Naive B cell (primary cell): Measurements from ENCODE around the gene GSTM4. TPM values are rescaled to one million over a fixed set of nuclear protein-coding genes. Genes with fewer than 3 reads are reported as not detected.
A peak's percentile ranks its signal among the peaks of the same experiment; 100 is the strongest.
"Not testable (repeated sequence)": the region's sequence is repeated elsewhere in the genome, so short reads cannot be mapped to it uniquely, and the experiment has no call there.

ENCODE experiments used
- ATAC-seq, 2 donors: fragments of 150-1000 bp; cut with Tn5 transposase; 2 replicates each; pipeline ENCODE4 v1.10.0; 2021; ENCODE audit warnings: low read depth in 2 of 2, mild to moderate bottlenecking in 2 of 2, moderate library complexity in 2 of 2
- DNase-seq: peaks from one replicate; pipeline ENCODE4 v3.0.0; 2022
- H3K27ac Mint-ChIP-seq, 6 donors: one replicate each; pipeline ENCODE4 v1.8.0; 2020 to 2022; ENCODE audit warnings: mild to moderate bottlenecking in 6 of 6, mixed read lengths in 6 of 6, moderate library complexity in 5 of 6, inconsistent platforms in 2 of 6
- H3K27me3 Mint-ChIP-seq, 3 donors: one replicate each; pipeline ENCODE4 v1.8.0; 2021 to 2022; ENCODE audit warnings: mixed read lengths in 3 of 3, mild to moderate bottlenecking in 1 of 3
- H3K36me3 Mint-ChIP-seq, 2 donors: one replicate each; pipeline ENCODE4 v1.8.0; 2020 to 2022; ENCODE audit warnings: mixed read lengths in 2 of 2, inconsistent platforms in 1 of 2, mild to moderate bottlenecking in 1 of 2
- H3K4me1 Mint-ChIP-seq, 3 donors: one replicate each; pipeline ENCODE4 v1.8.0; 2020 to 2022; ENCODE audit warnings: mixed read lengths in 3 of 3, inconsistent platforms in 1 of 3, mild to moderate bottlenecking in 1 of 3, moderate library complexity in 1 of 3
- H3K4me3 Mint-ChIP-seq, 8 donors: one replicate each; pipeline ENCODE4 v1.8.0; 2020 to 2022; ENCODE audit warnings: mild to moderate bottlenecking in 8 of 8, mixed read lengths in 8 of 8, moderate library complexity in 8 of 8, inconsistent platforms in 2 of 8
- H3K9me3 Mint-ChIP-seq, 7 donors: one replicate each; pipeline ENCODE4 v1.8.0; 2020 to 2022; ENCODE audit warnings: mixed read lengths in 7 of 7, mild to moderate bottlenecking in 5 of 7, inconsistent platforms in 2 of 7, moderate library complexity in 1 of 7
- polyA plus RNA-seq, 6 donors: library from polyadenylated mRNA; unstranded; fragments of 300-500 nt; fragmentation: Illumina TruSeq; gene quantifications; one replicate each; pipeline ENCODE4 v1.2.3, GENCODE V29; 2021; ENCODE audit warnings: low read depth in 6 of 6

GSTM4 gene
- polyA plus RNA-seq, 6 donors from 2014 or later: 10.6 to 24.4 (median 16.7) TPM

GRCh38 chr1:109652402-109652801, 3.5 kb upstream of the GSTM4 start:
- ATAC-seq (no peak), DNase-seq (no peak)
- Mint-ChIP-seq H3K4me3 (peak overlapping the region in 1 of 8 donors; percentile 63), H3K4me1 (peaks cover 18 to 26% (median 22%) of the 10 kb centered on the region in 3 donors), H3K27ac (no peak overlapping the region), H3K9me3 (no peaks in the 10 kb centered on the region), H3K36me3 (no peaks in the 10 kb centered on the region), H3K27me3 (peaks cover 11 to 28% (median 13%) of the 10 kb centered on the region in 3 donors)

DNA sequence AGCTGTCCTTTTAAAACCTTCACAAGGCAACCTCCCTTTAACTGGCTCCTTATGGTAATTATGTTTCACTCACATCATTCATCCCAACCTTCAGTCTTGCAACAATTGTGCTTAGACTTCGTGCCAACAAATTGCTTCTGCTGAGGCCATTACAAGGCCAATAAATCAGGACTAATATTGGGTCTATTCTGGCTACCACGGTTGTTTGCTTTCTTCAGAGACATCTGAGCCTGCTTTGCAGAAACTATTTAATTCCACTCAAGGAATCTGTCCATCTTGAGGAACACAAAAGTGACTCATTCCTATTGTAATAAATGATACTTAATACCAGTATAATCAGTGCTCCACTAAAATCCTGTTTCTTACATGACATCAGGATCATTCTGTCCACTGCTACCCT, 2.6 kb upstream of the GSTM4 start:
- Mint-ChIP-seq H3K4me1 (peaks cover 21 to 26% (median 22%) of the 10 kb centered on the region in 3 donors), H3K36me3 (no peaks in the 10 kb centered on the region), H3K27ac (peak overlapping the region in 1 of 6 donors; percentile 56), H3K27me3 (peaks cover 11 to 28% (median 13%) of the 10 kb centered on the region in 3 donors), H3K4me3 (peak overlapping the region in 3 of 8 donors; percentile 22 to 73 (median 29)), H3K9me3 (no peaks in the 10 kb centered on the region)
- ATAC-seq (no peak), DNase-seq (no peak)

- H3K9me3 Mint-ChIP-seq: no peaks in the 10 kb centered on the region
- peak overlapping the region in 5 of 8 donors; percentile 13 to 96 (median 68) for H3K4me3 Mint-ChIP-seq
- H3K27ac Mint-ChIP-seq: peak overlapping the region in 2 of 6 donors; percentile 49 to 89
- peaks cover 21 to 26% (median 22%) of the 10 kb centered on the region in 3 donors for H3K4me1 Mint-ChIP-seq
- DNase-seq (no peak), ATAC-seq (no peak)
- H3K36me3 Mint-ChIP-seq: peaks cover 4 to 10% of the 10 kb centered on the region in 2 donors
- H3K27me3 Mint-ChIP-seq: peaks cover 11 to 28% (median 13%) of the 10 kb centered on the region in 3 donors
Measured at GRCh38 chr1:109654519-109654918, 1.4 kb upstream of the GSTM4 start.

DNA sequence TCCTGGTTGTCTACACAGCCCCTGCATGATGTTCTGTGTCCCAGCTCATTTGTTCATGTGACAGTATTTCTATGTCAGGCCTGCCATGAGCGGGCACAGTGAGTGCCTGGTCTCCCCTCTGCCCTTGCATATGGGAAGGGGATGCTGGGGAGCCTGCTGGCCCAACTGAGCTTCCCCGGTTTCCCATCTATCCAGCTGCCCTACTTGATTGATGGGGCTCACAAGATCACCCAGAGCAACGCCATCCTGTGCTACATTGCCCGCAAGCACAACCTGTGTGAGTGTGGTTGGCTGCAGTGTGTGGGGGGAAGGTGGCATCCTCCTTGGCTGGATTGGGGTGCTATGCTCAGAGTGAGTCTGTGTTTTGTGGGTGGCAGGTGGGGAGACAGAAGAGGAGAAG, 1.5 kb downstream of the GSTM4 start:
- Mint-ChIP-seq H3K27ac (peak overlapping the region in 2 of 6 donors; percentile 29 to 79), H3K4me1 (peaks cover 21 to 26% (median 22%) of the 10 kb centered on the region in 3 donors), H3K9me3 (no peaks in the 10 kb centered on the region), H3K27me3 (peaks cover 0 to 10% (median 4%) of the 10 kb centered on the region in 3 donors), H3K36me3 (peaks cover 4 to 17% of the 10 kb centered on the region in 2 donors), H3K4me3 (peak overlapping the region in 6 of 8 donors; percentile 49 to 94 (median 88))
- ATAC-seq (no peak), DNase-seq (no peak)

DNA sequence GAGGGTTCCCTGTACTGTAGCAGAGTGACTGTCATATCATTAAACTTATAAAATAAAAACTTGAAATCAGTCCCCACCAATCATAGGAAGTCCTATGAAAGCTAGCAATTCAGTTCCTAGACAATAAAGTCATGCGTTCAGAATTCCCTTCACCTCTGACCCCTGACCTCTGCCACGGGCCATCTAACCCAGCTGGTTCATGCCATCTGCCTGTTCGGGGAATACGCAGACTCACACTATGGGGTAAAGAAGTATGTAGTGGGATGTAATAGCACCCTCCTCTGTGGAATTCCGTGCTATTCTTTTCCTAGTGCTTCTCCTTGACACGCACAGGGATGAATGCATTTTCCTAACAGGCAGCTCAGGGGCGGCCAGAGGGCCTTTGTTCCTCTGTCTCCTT, 2.1 kb downstream of the GSTM4 start:
- Mint-ChIP-seq H3K36me3 (peaks cover 4 to 17% of the 10 kb centered on the region in 2 donors), H3K4me3 (peak overlapping the region in 4 of 8 donors; percentile 10 to 94 (median 89)), H3K9me3 (no peaks in the 10 kb centered on the region), H3K27ac (peak overlapping the region in 1 of 6 donors; percentile 33), H3K27me3 (peaks cover 0 to 8% (median 4%) of the 10 kb centered on the region in 3 donors), H3K4me1 (peaks cover 21 to 26% (median 22%) of the 10 kb centered on the region in 3 donors)
- no peak for ATAC-seq
- no peak for DNase-seq

GRCh38 chr1:109658533-109659042, 2.7 kb downstream of the GSTM4 start:
- Mint-ChIP-seq H3K9me3 (no peaks in the 10 kb centered on the region), H3K4me1 (peaks cover 21 to 26% (median 22%) of the 10 kb centered on the region in 3 donors), H3K27me3 (peaks cover 0 to 2% (median 0%) of the 10 kb centered on the region in 3 donors), H3K27ac (no peak overlapping the region), H3K36me3 (peaks cover 4 to 17% of the 10 kb centered on the region in 2 donors), H3K4me3 (peak overlapping the region in 3 of 8 donors; percentile 21 to 84 (median 80))
- no peak for ATAC-seq
- no peak for DNase-seq

DNA sequence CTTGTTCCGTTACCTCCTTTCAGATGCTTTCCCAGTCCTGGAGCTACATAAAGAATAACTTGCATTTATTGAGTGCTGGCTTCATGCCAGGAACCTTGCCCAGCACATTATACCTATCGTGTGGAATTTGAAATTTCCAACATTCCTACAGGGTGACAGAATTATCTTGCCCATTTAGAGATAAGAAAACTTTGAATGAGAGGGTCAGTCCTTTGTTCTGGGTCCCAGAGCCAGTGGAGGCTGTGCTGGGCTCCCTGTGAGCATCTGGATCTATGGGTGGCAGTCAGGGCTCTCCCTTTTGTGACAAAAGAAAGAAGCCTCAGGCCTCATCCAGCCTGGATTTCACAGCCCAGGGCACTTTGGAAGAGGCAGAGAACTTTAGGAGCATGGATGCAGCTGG, 3.2 kb downstream of the GSTM4 start:
- peak overlapping the region in 1 of 6 donors; percentile 47 for H3K27ac Mint-ChIP-seq
- H3K27me3 Mint-ChIP-seq: no peaks in the 10 kb centered on the region
- peak overlapping the region in 2 of 8 donors; percentile 37 to 84 for H3K4me3 Mint-ChIP-seq
- ATAC-seq (no peak), DNase-seq (no peak)
- H3K36me3 Mint-ChIP-seq: peaks cover 4 to 17% of the 10 kb centered on the region in 2 donors
- peaks cover 21 to 26% (median 22%) of the 10 kb centered on the region in 3 donors for H3K4me1 Mint-ChIP-seq
- H3K9me3 Mint-ChIP-seq: no peaks in the 10 kb centered on the region

- DNase-seq: no peak
- H3K36me3 Mint-ChIP-seq: peaks cover 4 to 17% of the 10 kb centered on the region in 2 donors
- no peak overlapping the region for H3K4me3 Mint-ChIP-seq
- H3K27me3 Mint-ChIP-seq: no peaks in the 10 kb centered on the region
- no peaks in the 10 kb centered on the region for H3K9me3 Mint-ChIP-seq
- H3K4me1 Mint-ChIP-seq: peaks cover 16 to 17% (median 17%) of the 10 kb centered on the region in 3 donors
- no peak for ATAC-seq
- H3K27ac Mint-ChIP-seq: no peak overlapping the region
Measured at GRCh38 chr1:109659997-109660690, 4.2 kb downstream of the GSTM4 start.

DNA sequence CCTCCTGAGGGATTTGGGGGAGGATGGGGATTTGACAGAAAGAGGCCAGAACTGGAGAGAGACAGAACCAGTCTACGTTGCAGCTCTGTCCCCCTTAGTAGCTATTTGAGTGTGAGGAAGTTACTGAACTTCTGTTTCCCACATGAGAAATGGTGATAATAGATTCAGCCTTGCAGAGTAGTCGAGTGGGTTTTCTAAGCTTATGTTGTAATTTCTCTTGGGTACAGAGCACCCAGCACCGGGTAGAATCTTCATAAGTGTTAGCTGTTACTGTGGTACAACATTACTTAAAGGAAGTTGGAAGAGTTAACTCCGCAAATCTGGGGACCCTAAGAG, 4.8 kb downstream of the GSTM4 start:
- not testable (repeated sequence) for H3K9me3 Mint-ChIP-seq, ATAC-seq, H3K27ac Mint-ChIP-seq, DNase-seq, H3K4me3 Mint-ChIP-seq, H3K27me3 Mint-ChIP-seq
- peaks cover 4 to 17% of the 10 kb centered on the region in 2 donors for H3K36me3 Mint-ChIP-seq
- H3K4me1 Mint-ChIP-seq: peaks cover 12 to 14% (median 12%) of the 10 kb centered on the region in 3 donors

DNA sequence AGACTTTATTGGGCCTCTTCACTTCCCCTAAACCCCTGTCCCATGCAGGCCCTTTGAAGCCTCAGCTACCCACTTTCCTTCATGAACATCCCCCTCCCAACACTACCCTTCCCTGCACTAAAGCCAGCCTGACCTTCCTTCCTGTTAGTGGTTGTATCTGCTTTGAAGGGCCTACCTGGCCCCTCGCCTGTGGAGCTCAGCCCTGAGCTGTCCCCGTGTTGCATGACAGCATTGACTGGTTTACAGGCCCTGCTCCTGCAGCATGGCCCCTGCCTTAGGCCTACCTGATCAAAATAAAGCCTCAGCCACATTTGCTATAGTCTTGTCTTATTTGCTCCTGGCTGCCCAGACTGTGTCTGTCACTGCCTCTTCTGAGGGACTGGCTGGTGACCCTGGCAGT, 5.5 kb downstream of the GSTM4 start:
- Mint-ChIP-seq H3K27ac (peak overlapping the region in 1 of 6 donors; percentile 72), H3K9me3 (no peaks in the 10 kb centered on the region)

DNA sequence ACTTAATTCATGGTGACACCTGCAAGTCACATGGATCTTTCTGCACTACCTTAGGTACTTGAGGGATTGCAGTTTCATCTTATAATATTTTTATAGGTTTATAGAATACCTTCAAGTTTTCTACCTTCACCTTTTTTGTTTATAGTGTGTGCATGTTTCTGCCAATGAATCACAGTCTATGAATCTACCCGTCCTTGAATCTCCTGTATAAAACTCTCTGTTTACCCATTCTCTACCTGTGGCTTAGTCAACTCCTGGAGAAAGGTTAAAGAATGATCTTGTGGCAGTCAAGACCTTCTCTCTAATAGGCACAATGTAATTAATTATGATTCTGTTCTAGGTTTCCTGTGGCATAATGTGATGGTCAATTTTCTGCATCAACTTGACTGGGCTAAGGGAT, 8.8 kb downstream of the GSTM4 start:
- Mint-ChIP-seq H3K9me3 (no peaks in the 10 kb centered on the region), H3K4me1 (peaks cover 12 to 20% (median 16%) of the 10 kb centered on the region in 3 donors), H3K27me3 (no peaks in the 10 kb centered on the region), H3K4me3 (no peak overlapping the region), H3K36me3 (peaks cover 0 to 7% of the 10 kb centered on the region in 2 donors), H3K27ac (no peak overlapping the region)
- no peak for DNase-seq
- ATAC-seq: no peak

More for the DNA sequence above, 5.5 kb downstream of the GSTM4 start:
- H3K36me3 Mint-ChIP-seq: peaks cover 4 to 17% of the 10 kb centered on the region in 2 donors
- H3K27me3 Mint-ChIP-seq: no peaks in the 10 kb centered on the region
- ATAC-seq (no peak), DNase-seq (no peak)
- no peak overlapping the region for H3K4me3 Mint-ChIP-seq
- peaks cover 5 to 6% (median 6%) of the 10 kb centered on the region in 3 donors for H3K4me1 Mint-ChIP-seq

GRCh38 chr1:109667452-109668122, 11.7 kb downstream of the GSTM4 start, which contains the start of gene GSTM2:
TSS of gene GSTM2 (plus strand) at chr1:109668057. CDS start at chr1:109668116, 59 bp downstream.
- DNase-seq: peak; percentile 58
- H3K27ac Mint-ChIP-seq: peak within 1 kb of the TSS in 2 of 6 donors; percentile 48 to 57
- peaks cover 0 to 3% (median 0%) of the 10 kb centered on the region in 7 donors for H3K9me3 Mint-ChIP-seq
- no peaks in the 10 kb centered on the region for H3K27me3 Mint-ChIP-seq
- peak; percentile 96 to 97 for ATAC-seq
- H3K4me1 Mint-ChIP-seq: peaks cover 14 to 22% (median 18%) of the 10 kb centered on the region in 3 donors
- no peaks in the 10 kb centered on the region for H3K36me3 Mint-ChIP-seq
- H3K4me3 Mint-ChIP-seq: peak within 1 kb of the TSS; percentile 60 to 89 (median 82)

GRCh38 chr1:109668123-109668775, 12.3 kb downstream of the GSTM4 start:
- Mint-ChIP-seq H3K4me3 (peak overlapping the region; percentile 60 to 89 (median 82)), H3K27me3 (no peaks in the 10 kb centered on the region)

More at GRCh38 chr1:109668123-109668775, 12.3 kb downstream of the GSTM4 start:
- H3K27ac Mint-ChIP-seq: peak overlapping the region in 1 of 6 donors; percentile 48
- H3K9me3 Mint-ChIP-seq: peaks cover 0 to 3% (median 0%) of the 10 kb centered on the region in 7 donors
- no peaks in the 10 kb centered on the region for H3K36me3 Mint-ChIP-seq
- H3K4me1 Mint-ChIP-seq: peaks cover 14 to 22% (median 18%) of the 10 kb centered on the region in 3 donors
- no peak for DNase-seq
- peak; percentile 61 to 63 for ATAC-seq
